ENCODE data around the gene NONO. TPM values are rescaled to one million over a fixed set of nuclear protein-coding genes. Genes with fewer than 3 reads are reported as not detected.

Gene NONO
- polyA plus RNA-seq, 1 donor from 2014 or later = 444 TPM

- H3K4me2 ChIP-seq (ENCODE audit: low read length) = no peak overlapping the region
- no peaks in the 10 kb centered on the region for H3K27me3 ChIP-seq (ENCODE audit: insufficient read depth, low read depth, low read length)
- no peaks in the 10 kb centered on the region for H3K79me2 ChIP-seq (replicated peaks; ENCODE audit: insufficient read depth, low read length)
These were observed 19.2 kb downstream of the NONO start for GRCh38 chrX:71302461-71303213.

GRCh38 chrX:71304561-71304960 lies 21.1 kb downstream of the NONO start:
- H3K9me2 ChIP-seq (ENCODE audit: insufficient read depth, low read length) = no peaks in the 10 kb centered on the region
- no peaks in the 10 kb centered on the region for H3K9me3 ChIP-seq (ENCODE audit: low read length)
- H3K27me3 ChIP-seq (ENCODE audit: insufficient read depth, low read depth, low read length) = no peaks in the 10 kb centered on the region
- TF ChIP-seq MXI1 (conservative IDR thresholded peaks at IDR 0.05; ENCODE audit: poor library complexity, severe bottlenecking) (no peak), SMC3 (conservative IDR thresholded peaks at IDR 0.05; ENCODE audit: poor library complexity) (no peak), TAF1 (IDR thresholded peaks at IDR 0.05; ENCODE audit: low read depth) (no peak), CTCF (IDR thresholded peaks at IDR 0.05; ENCODE audit: poor library complexity, severe bottlenecking) (no peak), REST (IDR thresholded peaks at IDR 0.05; ENCODE audit: borderline replicate concordance) (no peak), EZH2 (IDR thresholded peaks at IDR 0.05; ENCODE audit: borderline replicate concordance, insufficient read depth, low read length, poor library complexity, severe bottlenecking) (no peak), RAD21 (conservative IDR thresholded peaks at IDR 0.05) (no peak), EP300 (conservative IDR thresholded peaks at IDR 0.05; ENCODE audit: poor library complexity, severe bottlenecking) (no peak), POLR2AphosphoS5 (IDR thresholded peaks at IDR 0.05) (no peak)
- H2AFZ ChIP-seq (ENCODE audit: low read depth, low read length) = no peak overlapping the region
- H3K4me3 ChIP-seq (ENCODE audit: low read length) = no peak overlapping the region
- H3K9ac ChIP-seq (ENCODE audit: low read length) = no peak overlapping the region
- H3K79me2 ChIP-seq (replicated peaks; ENCODE audit: insufficient read depth, low read length) = no peaks in the 10 kb centered on the region
- no peaks in the 10 kb centered on the region for H4K20me1 ChIP-seq (ENCODE audit: insufficient read depth)
- no peak overlapping the region for H3K27ac ChIP-seq (ENCODE audit: low read length)
- H3K4me2 ChIP-seq (ENCODE audit: low read length) = no peak overlapping the region
- no peaks in the 10 kb centered on the region for H3K36me3 ChIP-seq (ENCODE audit: insufficient read depth, low read length)
- no peaks in the 10 kb centered on the region for H3F3A ChIP-seq (ENCODE audit: insufficient read depth, low read length, poor library complexity, severe bottlenecking)

More at GRCh38 chrX:71302461-71303213, 19.2 kb downstream of the NONO start:
- no peak overlapping the region for H3K27ac ChIP-seq (ENCODE audit: low read length)
- TF ChIP-seq RAD21 (conservative IDR thresholded peaks at IDR 0.05) (no peak), EZH2 (IDR thresholded peaks at IDR 0.05; ENCODE audit: borderline replicate concordance, insufficient read depth, low read length, poor library complexity, severe bottlenecking) (no peak), SMC3 (conservative IDR thresholded peaks at IDR 0.05; ENCODE audit: poor library complexity) (no peak)
- no peaks in the 10 kb centered on the region for H3K9me3 ChIP-seq (ENCODE audit: low read length)
- H2AFZ ChIP-seq (ENCODE audit: low read depth, low read length) = no peak overlapping the region
- H3K36me3 ChIP-seq (ENCODE audit: insufficient read depth, low read length) = no peaks in the 10 kb centered on the region
- no peaks in the 10 kb centered on the region for H4K20me1 ChIP-seq (ENCODE audit: insufficient read depth)
- H3K9me2 ChIP-seq (ENCODE audit: insufficient read depth, low read length) = no peaks in the 10 kb centered on the region
- H3K4me3 ChIP-seq (ENCODE audit: low read length) = no peak overlapping the region
- no peaks in the 10 kb centered on the region for H3F3A ChIP-seq (ENCODE audit: insufficient read depth, low read length, poor library complexity, severe bottlenecking)
- H3K9ac ChIP-seq (ENCODE audit: low read length) = no peak overlapping the region

Measured in neural cell (in vitro differentiated cells).